IMR-90 (cell line): Measurements from ENCODE around the gene CCDC92. TPM values are rescaled to one million over a fixed set of nuclear protein-coding genes. Genes with fewer than 3 reads are reported as not detected.
A peak's percentile ranks its signal among the peaks of the same experiment; 100 is the strongest.

Experiments used
- ATAC-seq: fragments of 200-7000 bp; cut with Tn5 transposase; 2 replicates; pipeline ENCODE4 v1.9.1; 2020; ENCODE audit warnings: low read depth, mild to moderate bottlenecking, moderate library complexity
- BruUV-seq: library from RNA; stranded (reverse); fragments of 400-500 nt; replicated peaks from 2 replicates; lab custom pipeline; 2021; lab: Mats Ljungman, UMichigan
- CTCF ChIA-PET: fragments of 300-600 bp; formaldehyde crosslinking; extraction: SDS; loops from one replicate; lab custom pipeline; 2021; ENCODE audit warnings: antibody characterized with exemption; lab: Yijun Ruan, JAX
- POLR2A ChIA-PET: fragments of 300-600 bp; sonication (Branson Sonifier 250); formaldehyde crosslinking; loops from one replicate; lab custom pipeline; 2022; ENCODE audit warnings: antibody characterized with exemption; ENCODE audit not compliant: unreplicated experiment; lab: Charles Lee
- DNase-seq: peaks from one replicate; pipeline ENCODE4 v3.0.0; 2013
- H2AFZ ChIP-seq: replicated peaks from 2 replicates; pipeline ENCODE3; 2013; ENCODE audit warnings: low read length, mild to moderate bottlenecking; ENCODE audit not compliant: poor library complexity
- H2AK5ac ChIP-seq: 2 replicates; pipeline ENCODE4 v1.6.1; 2013; ENCODE audit warnings: low read depth, low read length, inconsistent platforms
- H2AK9ac ChIP-seq: replicated peaks from 2 replicates; pipeline ENCODE3; 2013; ENCODE audit warnings: mild to moderate bottlenecking, low read depth, low read length, moderate library complexity; ENCODE audit not compliant: poor library complexity
- H2BK120ac ChIP-seq: 2 replicates; pipeline ENCODE4 v1.6.1; 2013; ENCODE audit warnings: low read depth, low read length, inconsistent platforms
- H2BK15ac ChIP-seq: 3 replicates; pipeline ENCODE4 v1.6.1; 2013; ENCODE audit warnings: low read depth, low read length, inconsistent platforms
- H2BK20ac ChIP-seq: 2 replicates; pipeline ENCODE4 v1.6.1; 2013; ENCODE audit warnings: low read depth, mild to moderate bottlenecking, inconsistent platforms, low read length, moderate library complexity
- H2BK5ac ChIP-seq: 2 replicates; pipeline ENCODE4 v1.6.1; 2013; ENCODE audit warnings: mild to moderate bottlenecking, low read depth, low read length, inconsistent platforms; ENCODE audit not compliant: poor library complexity, severe bottlenecking
- H3K14ac ChIP-seq: replicated peaks from 2 replicates; pipeline ENCODE4 v1.6.1; 2013; ENCODE audit warnings: low read depth, low read length, inconsistent platforms
- H3K18ac ChIP-seq: 2 replicates; pipeline ENCODE4 v1.6.1; 2013; ENCODE audit warnings: low read depth, low read length, control low read depth
- H3K23ac ChIP-seq: 2 replicates; pipeline ENCODE4 v1.6.1; 2013; ENCODE audit warnings: low read depth, low read length, inconsistent platforms
- H3K27ac ChIP-seq: 2 replicates; pipeline ENCODE4 v1.5.1; 2013; ENCODE audit warnings: mild to moderate bottlenecking, control low read depth, low read length; ENCODE audit not compliant: insufficient read depth
- H3K27me3 ChIP-seq: 2 replicates; pipeline ENCODE4 v1.6.1; 2013; ENCODE audit warnings: low read length; ENCODE audit not compliant: control insufficient read depth, insufficient read depth
- H3K36me3 ChIP-seq: 2 replicates; pipeline ENCODE4 v1.6.1; 2013; ENCODE audit warnings: low read length, mixed read lengths; ENCODE audit not compliant: control insufficient read depth, insufficient read depth
- H3K4ac ChIP-seq: 2 replicates; pipeline ENCODE4 v1.6.1; 2013; ENCODE audit warnings: low read depth, low read length, inconsistent platforms
- H3K4me1 ChIP-seq: 2 replicates; pipeline ENCODE4 v1.6.1; 2013; ENCODE audit warnings: low read length, mixed read lengths; ENCODE audit not compliant: control insufficient read depth, insufficient read depth
- H3K4me2 ChIP-seq: 2 replicates; pipeline ENCODE4 v1.6.1; 2013; ENCODE audit warnings: low read depth, mild to moderate bottlenecking, control low read depth, low read length, moderate library complexity
- H3K4me3 ChIP-seq: 2 replicates; pipeline ENCODE4 v1.5.1; 2013; ENCODE audit warnings: low read depth, mild to moderate bottlenecking, control low read depth, low read length, moderate library complexity; ENCODE audit not compliant: insufficient read depth
- H3K56ac ChIP-seq: 2 replicates; pipeline ENCODE4 v1.6.1; 2013; ENCODE audit warnings: low read length, inconsistent platforms; ENCODE audit not compliant: insufficient read depth; ENCODE audit errors: extremely low read depth
- H3K79me1 ChIP-seq, 2 experiments: 2 replicates each; pipeline ENCODE4 v1.6.1; 2013; ENCODE audit warnings: low read length in 2 of 2, inconsistent platforms in 1 of 2, low read depth in 1 of 2
- H3K9ac ChIP-seq: 2 replicates; pipeline ENCODE4 v1.6.1; 2013; ENCODE audit warnings: low read depth, low read length, control low read depth
- H3K9me1 ChIP-seq: 2 replicates; pipeline ENCODE4 v1.6.1; 2013; ENCODE audit warnings: low read length, inconsistent platforms; ENCODE audit not compliant: insufficient read depth
- H3K9me3 ChIP-seq: 2 replicates; pipeline ENCODE4 v1.6.1; 2013; ENCODE audit warnings: low read length; ENCODE audit not compliant: control insufficient read depth, insufficient read depth
- H4K20me1 ChIP-seq: 2 replicates; pipeline ENCODE4 v1.6.1; 2013; ENCODE audit warnings: low read length, inconsistent platforms; ENCODE audit not compliant: insufficient read depth
- H4K5ac ChIP-seq: 2 replicates; pipeline ENCODE4 v1.6.1; 2013; ENCODE audit warnings: mild to moderate bottlenecking, low read depth, low read length, control low read depth
- H4K8ac ChIP-seq, 2 experiments: 2 replicates each; pipeline ENCODE4 v1.6.1; 2013; ENCODE audit warnings: low read depth in 2 of 2, low read length in 2 of 2, control low read depth in 1 of 2, inconsistent platforms in 1 of 2
- H4K91ac ChIP-seq: 2 replicates; pipeline ENCODE4 v1.6.1; 2013; ENCODE audit warnings: low read depth, low read length, inconsistent platforms; ENCODE audit not compliant: insufficient read depth
- BHLHE40 ChIP-seq: fragments of 150-350 bp; IDR thresholded peaks from 2 replicates; pipeline ENCODE4 v1.6.1; 2016; ENCODE audit warnings: mild to moderate bottlenecking, low read depth, low read length
- CHD1 ChIP-seq: IDR thresholded peaks from 2 replicates; pipeline ENCODE4 v1.6.1; 2012; ENCODE audit warnings: low read depth, low read length, improper control_type of control experiment
- CTCF ChIP-seq: conservative IDR thresholded peaks from 2 replicates; pipeline ENCODE4 v1.5.1; 2012; ENCODE audit warnings: mild to moderate bottlenecking, low read depth, low read length, improper control_type of control experiment
- ELK1 ChIP-seq: fragments of 150-350 bp; IDR thresholded peaks from 2 replicates; pipeline ENCODE4 v1.6.1; 2016; ENCODE audit warnings: low read depth, mild to moderate bottlenecking, low read length, moderate library complexity, borderline replicate concordance
- FOS ChIP-seq: fragments of 150-350 bp; IDR thresholded peaks from 2 replicates; pipeline ENCODE4 v1.6.1; 2016; ENCODE audit warnings: low read depth, low read length
- MAZ ChIP-seq: IDR thresholded peaks from 2 replicates; pipeline ENCODE4 v1.6.1; 2012; ENCODE audit warnings: low read depth, mild to moderate bottlenecking, low read length, improper control_type of control experiment, moderate library complexity, borderline replicate concordance
- NFE2L2 ChIP-seq: fragments of 150-350 bp; IDR thresholded peaks from 2 replicates; pipeline ENCODE4 v1.6.1; 2016; ENCODE audit warnings: low read depth, mild to moderate bottlenecking, low read length
- RAD21 ChIP-seq: IDR thresholded peaks from 2 replicates; pipeline ENCODE4 v1.6.1; 2012; ENCODE audit warnings: low read length, improper control_type of control experiment
- RCOR1 ChIP-seq: IDR thresholded peaks from 2 replicates; pipeline ENCODE4 v1.6.1; 2012; ENCODE audit warnings: mild to moderate bottlenecking, low read length, improper control_type of control experiment; ENCODE audit not compliant: insufficient replicate concordance
- SMC3 ChIP-seq: fragments of 150-350 bp; IDR thresholded peaks from 2 replicates; pipeline ENCODE4 v1.6.1; 2016; ENCODE audit warnings: low read depth, mild to moderate bottlenecking, antibody characterized with exemption, low read length, moderate library complexity
- USF2 ChIP-seq: fragments of 150-350 bp; IDR thresholded peaks from 2 replicates; pipeline ENCODE4 v1.6.1; 2017; ENCODE audit warnings: mild to moderate bottlenecking, antibody characterized with exemption, low read length, low read depth
- WGBS, 2 experiments: methylation state at CpG; one replicate each; pipeline versions ENCODE4 v1.1.5 to v1.1.7; 2013; ENCODE audit warnings: missing lambda C conversion rate in 2 of 2; ENCODE audit not compliant: insufficient read length in 1 of 2; ENCODE audit errors: extremely low coverage in 2 of 2; 5-methylcytosine and 5-hydroxymethylcytosine counted together
- dilution Hi-C: fragments of 300-500 bp; cut with HindIII; formaldehyde crosslinking; loops from one replicate; pipeline ENCODE4 v1.14.3; 2018; ENCODE audit warnings: low sequenced_read_pairs; ENCODE audit not compliant: unreplicated experiment
- in situ Hi-C: fragments of 300-500 bp; cut with MboI; formaldehyde crosslinking; loops from 3 replicates; pipeline ENCODE4 v1.14.3; 2019; ENCODE audit warnings: low sequenced_read_pairs, inconsistent platforms, mixed read lengths
- intact Hi-C: fragments of 100-400 bp; cut with micrococcal nuclease; formaldehyde crosslinking; loops from 2 replicates; pipeline ENCODE4 v1.10.0; 2022
- polyA plus RNA-seq, 3 experiments: library from polyadenylated mRNA; depleted of rRNA; stranded (reverse); fragments of >200 nt; gene quantifications; 2 replicates each; pipeline ENCODE4 v1.2.3, GENCODE V29; 2012; ENCODE audit warnings: low replicate concordance in 1 of 3
- total RNA-seq: library from RNA; depleted of rRNA; stranded (reverse); fragments of >200 nt; gene quantifications from 2 replicates; pipeline ENCODE4 v1.2.3, GENCODE V29; 2012

Gene CCDC92
- total and polyA plus RNA-seq, 2 of the 4 experiments (the other 2 are of a cell fraction): 5.7 to 55.5 TPM

GRCh38 chr12:123916729-123917128 is 55.9 kb downstream of the CCDC92 start:
- Histone ChIP-seq H2BK5ac (no peak overlapping the region), H3K18ac (no peak overlapping the region), H3K9ac (no peak overlapping the region), H3K79me1 (no peaks in the 10 kb centered on the region), H4K91ac (no peak overlapping the region), H2AK9ac (peak overlapping the region; percentile 45), H2BK120ac (no peak overlapping the region), H3K4me1 (peaks cover 3% of the 10 kb centered on the region; the same call in 1 of the 2 replicates), H3K36me3 (no peaks in the 10 kb centered on the region), H3K4ac (no peak overlapping the region), H2AK5ac (no peak overlapping the region), H3K4me2 (no peak overlapping the region), H2BK20ac (no peak overlapping the region), H4K8ac (no peak overlapping the region), H2BK15ac (no peak overlapping the region), H3K27ac (no peak overlapping the region), H2AFZ (no peak overlapping the region), H4K5ac (no peak overlapping the region), H3K4me3 (no peak overlapping the region), H3K9me3 (no peaks in the 10 kb centered on the region), H3K27me3 (peaks cover 8% of the 10 kb centered on the region), H3K9me1 (peaks cover 3% of the 10 kb centered on the region), H3K14ac (no peak overlapping the region), H4K20me1 (no peaks in the 10 kb centered on the region), H3K23ac (no peak overlapping the region), H3K56ac (no peak overlapping the region)
- ATAC-seq (no peak), DNase-seq (peak; percentile 27)
- intact Hi-C loops: no loop called here
- no CpG with 5 or more reads among the region's 5 CpGs for WGBS, 2 experiments
- CTCF ChIA-PET: no interaction called here
- POLR2A ChIA-PET: no interaction called here
- no TSS peak for BruUV-seq
- dilution Hi-C loops: no loop called here
- TF ChIP-seq MAZ (no peak), SMC3 (no peak), CTCF (no peak), BHLHE40 (no peak), RAD21 (no peak), ELK1 (no peak), NFE2L2 (no peak), RCOR1 (no peak), FOS (no peak), USF2 (no peak), CHD1 (no peak)
- in situ Hi-C loops: no loop called here
